ENCODE results near the gene REXO1.

The REXO1 gene

GRCh38 chr19:1825909-1826556 lies 22.2 kb downstream of the REXO1 start:
- no peak overlapping the region for H3K27ac ChIP-seq (ENCODE audit: extremely low read depth, low read depth, low read length)
- H3K4me3 ChIP-seq (ENCODE audit: low read depth, low read length) = no peak overlapping the region
- no peaks in the 10 kb centered on the region for H3K4me1 ChIP-seq (ENCODE audit: control insufficient read depth, insufficient read depth, low read length)
- peaks cover 12 to 68% of the 10 kb centered on the region in 2 experiments; a peak in 2 of 3 replicates for H3K36me3 ChIP-seq (ENCODE audit: control insufficient read depth in 2 of 2, insufficient read depth in 1 of 2, low read length in 2 of 2)
- ChIA-PET CTCF (interaction anchor here (0.6 to 5.0 kb wide), 45 partner anchors 8 to 370 kb away, joined by 3 to 53 read pairs (median 4); partner anchors contain the start of gene UQCR11), POLR2A (interaction anchor here (0.6 to 1.7 kb wide), 7 partner anchors 12 to 233 kb away, joined by 3 to 7 read pairs (median 4); partner anchors contain the start of gene MBD3)
- H3K9me3 ChIP-seq (ENCODE audit: control insufficient read depth, insufficient read depth, low read depth, low read length) = no peaks in the 10 kb centered on the region
- TF ChIP-seq ZNF654 (tag by site-specific recombination; IDR thresholded peaks at IDR 0.05; ENCODE audit: low read depth) = peak; percentile 78
- no peak for TF ChIP-seq ZNF600 (tag by site-specific recombination; IDR thresholded peaks at IDR 0.05)
- no peak for TF ChIP-seq BCL6B (tag by site-specific recombination; IDR thresholded peaks at IDR 0.05)
- TF ChIP-seq KLF9 (tag by site-specific recombination; IDR thresholded peaks at IDR 0.05; ENCODE audit: low read depth) = no peak; the same call in 1 of the 2 replicates
- TF ChIP-seq ZNF518A (tag by site-specific recombination; conservative IDR thresholded peaks at IDR 0.05; ENCODE audit: low read depth) = no peak
- no peak for TF ChIP-seq TSHZ1 (tag by site-specific recombination; IDR thresholded peaks at IDR 0.05; ENCODE audit: borderline replicate concordance)
- TF ChIP-seq WT1 (tag by site-specific recombination; IDR thresholded peaks at IDR 0.05) = peak; percentile 85
- TF ChIP-seq EGR2 (tag by site-specific recombination; IDR thresholded peaks at IDR 0.05; ENCODE audit: low read depth) = 0 out of 2 replicates have a peak, but pooled peaks have one; percentile 2
- peak; percentile 16; the same call in 1 of the 2 replicates for TF ChIP-seq ZFP3 (tag by site-specific recombination; IDR thresholded peaks at IDR 0.05; ENCODE audit: low read depth)
- TF ChIP-seq ZNF121 (tag by site-specific recombination; IDR thresholded peaks at IDR 0.05) = peak; percentile 45; the same call in 1 of the 2 replicates
- peak; percentile 68 for TF ChIP-seq GLIS1 (tag by site-specific recombination; IDR thresholded peaks at IDR 0.05)
- 0 out of 2 replicates have a peak, but pooled peaks have one; percentile 31 for TF ChIP-seq ZBTB48 (tag by site-specific recombination; IDR thresholded peaks at IDR 0.05)
- TF ChIP-seq ZFHX2 (tag by site-specific recombination; conservative IDR thresholded peaks at IDR 0.05) = peak; percentile 16
- TF ChIP-seq ZNF626 (tag by site-specific recombination; IDR thresholded peaks at IDR 0.05) = no peak
- TF ChIP-seq ZNF341 (tag by site-specific recombination; IDR thresholded peaks at IDR 0.05; ENCODE audit: low read depth) = no peak
- 0 out of 2 replicates have a peak, but pooled peaks have one; percentile 19 for TF ChIP-seq ZXDB (tag by site-specific recombination; IDR thresholded peaks at IDR 0.05)
- TF ChIP-seq ZNF2 (tag by site-specific recombination; IDR thresholded peaks at IDR 0.05) = 0 out of 2 replicates have a peak, but pooled peaks have one; percentile 29
- TF ChIP-seq TRIM28 (IDR thresholded peaks at IDR 0.05; ENCODE audit: borderline replicate concordance, low read length) = no peak
- TF ChIP-seq ZNF621 (tag by site-specific recombination; IDR thresholded peaks at IDR 0.05) = no peak
- 0 out of 2 replicates have a peak, but pooled peaks have one; percentile 17 for TF ChIP-seq KLF16 (tag by site-specific recombination; IDR thresholded peaks at IDR 0.05)
- TF ChIP-seq ZNF501 (tag by site-specific recombination; IDR thresholded peaks at IDR 0.05) = peak; percentile 34; the same call in 1 of the 2 replicates
- peak; percentile 59; the same call in 1 of the 2 replicates for TF ChIP-seq ZNF366 (tag by site-specific recombination; conservative IDR thresholded peaks at IDR 0.05)
- peak; percentile 93 for TF ChIP-seq PRDM10 (tag by site-specific recombination; IDR thresholded peaks at IDR 0.05)
- TF ChIP-seq ZBTB7A (tag by site-specific recombination; IDR thresholded peaks at IDR 0.05; ENCODE audit: low read depth) = peak; percentile 69

Data from HEK293 (cell line).